Cardiac muscle cell (in vitro differentiated cells and primary cell): Measurements from ENCODE around the gene APOL3. TPM values are rescaled to one million over a fixed set of nuclear protein-coding genes. Genes with fewer than 3 reads are reported as not detected.

Experiments used
- DNase-seq, 2 donors: peaks; one replicate each; pipeline versions ENCODE4 v3.0.0 to v3.0.0-alpha.2; 2010 to 2017; ENCODE audit warnings: low read depth in 1 of 2, low spot score in 1 of 2
- H3K27ac ChIP-seq: fragments of 200-600 bp; sonication (generic); 2 replicates; pipeline ENCODE4 v1.5.1; 2016
- H3K27me3 ChIP-seq: fragments of 200-600 bp; sonication (generic); 2 replicates; pipeline ENCODE4 v1.6.0; 2016; ENCODE audit warnings: control low read depth
- H3K36me3 ChIP-seq: fragments of 200-600 bp; sonication (generic); 2 replicates; pipeline ENCODE4 v1.5.1; 2016; ENCODE audit warnings: control low read depth
- H3K4me1 ChIP-seq: fragments of 200-600 bp; sonication (generic); 2 replicates; pipeline ENCODE4 v1.8.1; 2017; ENCODE audit warnings: low read depth, mild to moderate bottlenecking, mixed run types
- H3K4me3 ChIP-seq: fragments of 200-600 bp; sonication (generic); 2 replicates; pipeline ENCODE4 v1.5.1; 2016; ENCODE audit warnings: mild to moderate bottlenecking
- H3K9me3 ChIP-seq: fragments of 200-600 bp; sonication (generic); 2 replicates; pipeline ENCODE4 v1.5.1; 2017; ENCODE audit warnings: low read depth, mild to moderate bottlenecking, control low read depth
- CTCF ChIP-seq: IDR thresholded peaks from 2 replicates; pipeline ENCODE4 v1.5.1; 2012; ENCODE audit warnings: low read depth, mild to moderate bottlenecking, low read length
- polyA plus RNA-seq: library from polyadenylated mRNA; unstranded; fragments of >200 nt; fragmentation: Nextera tagmentation; extraction: Ambion mirVana; gene quantifications from 2 replicates; pipeline ENCODE4 v1.2.1, GENCODE V29; 2016
- total RNA-seq: library from RNA; depleted of rRNA; stranded (reverse); fragments of >200 nt; gene quantifications from 2 replicates; pipeline ENCODE4 v1.2.3, GENCODE V29; 2016

The APOL3 gene
- total and polyA plus RNA-seq, 2 experiments from 2014 or later, result not detected

DNA sequence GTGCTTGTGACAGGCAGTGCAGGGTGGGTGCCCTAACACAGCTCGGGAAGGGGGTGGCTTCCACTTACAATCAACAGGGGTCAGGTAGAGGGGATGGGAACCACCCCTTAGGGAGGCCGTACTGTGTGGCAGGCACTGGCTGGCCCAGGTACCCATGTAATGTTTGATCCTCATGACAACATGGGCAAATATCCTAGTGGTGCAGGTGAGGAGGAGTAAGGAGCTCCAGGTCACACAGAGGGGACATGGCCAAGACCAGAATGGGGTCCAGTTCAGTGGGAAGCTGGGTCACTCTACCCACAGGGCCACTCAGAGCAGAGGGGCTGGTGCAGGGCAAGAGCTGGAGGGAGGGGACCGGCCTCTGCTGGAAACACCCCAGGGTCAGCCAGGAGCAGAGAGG, 38.0 kb upstream of the APOL3 start:
- Histone ChIP-seq H3K27me3 (no peaks in the 10 kb centered on the region), H3K4me1 (peaks cover 16% of the 10 kb centered on the region), H3K27ac (peak overlapping the region; percentile 73), H3K36me3 (no peaks in the 10 kb centered on the region), H3K4me3 (no peak overlapping the region), H3K9me3 (no peaks in the 10 kb centered on the region)
- no peak for TF ChIP-seq CTCF
- DNase-seq, result no peak

- Histone ChIP-seq H3K27ac (peak overlapping the region; percentile 73), H3K4me3 (no peak overlapping the region), H3K27me3 (no peaks in the 10 kb centered on the region), H3K36me3 (no peaks in the 10 kb centered on the region), H3K9me3 (no peaks in the 10 kb centered on the region), H3K4me1 (peaks cover 16% of the 10 kb centered on the region)
- TF ChIP-seq CTCF, result no peak
- DNase-seq, result peak in 1 of 2 donors; percentile 39
These were observed 37.1 kb upstream of the APOL3 start for GRCh38 chr22:36197514-36198146.

GRCh38 chr22:36197065-36197440, 36.5 kb upstream of the APOL3 start:
- TF ChIP-seq CTCF, result no peak
- Histone ChIP-seq H3K36me3 (no peaks in the 10 kb centered on the region), H3K4me1 (peaks cover 16% of the 10 kb centered on the region), H3K4me3 (no peak overlapping the region), H3K27ac (peak overlapping the region; percentile 73), H3K9me3 (no peaks in the 10 kb centered on the region), H3K27me3 (no peaks in the 10 kb centered on the region)
- DNase-seq, result peak; percentile 58 to 90

GRCh38 chr22:36196254-36197064, 35.9 kb upstream of the APOL3 start:
- no peak overlapping the region for H3K4me3 ChIP-seq
- no peak for TF ChIP-seq CTCF
- no peak for DNase-seq
- peaks cover 16% of the 10 kb centered on the region for H3K4me1 ChIP-seq
- H3K36me3 ChIP-seq, result no peaks in the 10 kb centered on the region
- H3K27ac ChIP-seq, result no peak overlapping the region
- H3K9me3 ChIP-seq, result no peaks in the 10 kb centered on the region
- no peaks in the 10 kb centered on the region for H3K27me3 ChIP-seq

DNA sequence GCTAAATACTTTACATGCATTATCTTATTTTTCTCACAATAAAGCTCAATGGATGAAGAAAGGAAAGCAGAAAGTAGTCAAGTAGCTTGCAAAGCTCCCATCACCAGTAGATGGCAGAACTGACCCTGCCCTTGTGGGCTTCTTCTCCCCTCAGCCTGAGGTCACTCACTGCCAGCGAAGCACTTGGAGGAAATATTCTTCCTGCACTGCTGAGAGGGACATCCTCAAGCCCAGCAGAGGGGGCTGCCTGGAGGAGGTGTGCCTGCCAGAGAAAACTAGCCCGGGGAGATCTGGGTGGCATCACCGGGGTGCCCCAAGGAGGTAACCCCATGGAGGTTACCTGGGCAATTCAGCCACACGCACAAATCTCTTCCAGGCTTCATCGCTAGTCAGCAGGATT, 34.4 kb upstream of the APOL3 start:
- Histone ChIP-seq H3K27ac (no peak overlapping the region), H3K36me3 (no peaks in the 10 kb centered on the region), H3K4me1 (peaks cover 16% of the 10 kb centered on the region), H3K9me3 (no peaks in the 10 kb centered on the region), H3K27me3 (no peaks in the 10 kb centered on the region), H3K4me3 (no peak overlapping the region)
- peak; percentile 88 for TF ChIP-seq CTCF
- DNase-seq, result peak; percentile 75 to 84
